GM23248 (cell line): ENCODE data around the gene PIK3C3. TPM values are rescaled to one million over a fixed set of nuclear protein-coding genes. Genes with fewer than 3 reads are reported as not detected.
A peak's percentile ranks its signal among the peaks of the same experiment; 100 is the strongest.
"Not testable (repeated sequence)": the region's sequence is repeated elsewhere in the genome, so short reads cannot be mapped to it uniquely, and the experiment has no call there.

Experiments used
- DNase-seq: peaks from one replicate; pipeline ENCODE4 v3.0.0-alpha.2; 2015
- H2AFZ ChIP-seq: fragments of 200-600 bp; sonication (generic); 2 replicates; pipeline ENCODE4 v1.6.1; 2016; ENCODE audit warnings: antibody characterized with exemption
- H3F3A ChIP-seq: fragments of 200-600 bp; sonication (generic); 2 replicates; pipeline ENCODE4 v1.6.1; 2016; ENCODE audit warnings: mild to moderate bottlenecking, antibody characterized with exemption, mixed run types; ENCODE audit not compliant: insufficient read depth
- H3K27ac ChIP-seq: fragments of 200-600 bp; sonication (generic); 2 replicates; pipeline ENCODE4 v1.5.1; 2016; ENCODE audit warnings: mild to moderate bottlenecking
- H3K27me3 ChIP-seq: fragments of 200-600 bp; sonication (generic); replicated peaks from 2 replicates; pipeline ENCODE4 v1.6.1; 2016; ENCODE audit warnings: mild to moderate bottlenecking; ENCODE audit not compliant: insufficient read depth
- H3K36me3 ChIP-seq: fragments of 200-600 bp; sonication (generic); 2 replicates; pipeline ENCODE4 v1.6.1; 2016; ENCODE audit warnings: low read depth, mild to moderate bottlenecking
- H3K4me1 ChIP-seq: fragments of 200-600 bp; sonication (generic); 2 replicates; pipeline ENCODE4 v1.6.1; 2016; ENCODE audit warnings: mild to moderate bottlenecking; ENCODE audit not compliant: insufficient read depth
- H3K4me2 ChIP-seq: fragments of 200-600 bp; sonication (generic); one replicate; pipeline ENCODE4 v1.6.1; 2016; ENCODE audit warnings: mild to moderate bottlenecking; ENCODE audit not compliant: unreplicated experiment
- H3K4me3 ChIP-seq: fragments of 200-600 bp; sonication (generic); 2 replicates; pipeline ENCODE4 v1.5.1; 2016; ENCODE audit warnings: mild to moderate bottlenecking
- H3K79me2 ChIP-seq: fragments of 200-600 bp; sonication (generic); 2 replicates; pipeline ENCODE4 v1.6.1; 2016; ENCODE audit warnings: mild to moderate bottlenecking; ENCODE audit not compliant: insufficient read depth
- H3K9ac ChIP-seq: fragments of 200-600 bp; sonication (generic); 2 replicates; pipeline ENCODE4 v1.6.1; 2016; ENCODE audit warnings: mild to moderate bottlenecking
- H3K9me2 ChIP-seq: fragments of 200-600 bp; sonication (generic); 2 replicates; pipeline ENCODE4 v1.6.1; 2016; ENCODE audit warnings: mixed run types, mild to moderate bottlenecking, moderate library complexity; ENCODE audit not compliant: insufficient read depth
- H3K9me3 ChIP-seq: fragments of 200-600 bp; sonication (generic); one replicate; pipeline ENCODE4 v1.6.1; 2017; ENCODE audit warnings: low read depth
- H4K20me1 ChIP-seq: fragments of 200-600 bp; sonication (generic); 2 replicates; pipeline ENCODE4 v1.6.0; 2016; ENCODE audit not compliant: insufficient read depth
- EZH2 ChIP-seq: fragments of 200-600 bp; sonication (generic); IDR thresholded peaks from 2 replicates; pipeline ENCODE4 v1.6.1; 2018; ENCODE audit warnings: antibody characterized with exemption, mild to moderate bottlenecking; ENCODE audit not compliant: insufficient read depth, poor library complexity, severe bottlenecking
- EZH2phosphoT487 ChIP-seq: fragments of 200-600 bp; sonication (generic); IDR thresholded peaks from 2 replicates; pipeline ENCODE4 v1.6.1; 2018; ENCODE audit warnings: antibody characterized with exemption, moderate library complexity, mild to moderate bottlenecking, low read depth; ENCODE audit not compliant: insufficient read depth
- WGBS, 2 experiments: methylation state at CpG; one replicate each; pipeline ENCODE4 v1.1.6; 2015 to 2017; ENCODE audit warnings: low lambda C conversion rate in 2 of 2, low coverage in 1 of 2; ENCODE audit errors: missing lambda C conversion rate in 2 of 2; 5-methylcytosine and 5-hydroxymethylcytosine counted together
- in situ Hi-C: fragments of 300-500 bp; cut with MboI; formaldehyde crosslinking; loops from 2 replicates; pipeline ENCODE4 v1.15.0; 2020
- polyA plus RNA-seq: library from polyadenylated mRNA; unstranded; fragments of >200 nt; fragmentation: Nextera tagmentation; extraction: Ambion mirVana; gene quantifications from 2 replicates; pipeline ENCODE4 v1.2.1, GENCODE V29; 2016
- total RNA-seq: library from RNA; depleted of rRNA; stranded (reverse); fragments of >200 nt; shearing (Covaris generic); gene quantifications from 2 replicates; pipeline ENCODE4 v1.2.3, GENCODE V29; 2014

PIK3C3 gene
- total and polyA plus RNA-seq, 2 experiments from 2014 or later, result 45.0 to 50.3 TPM

DNA sequence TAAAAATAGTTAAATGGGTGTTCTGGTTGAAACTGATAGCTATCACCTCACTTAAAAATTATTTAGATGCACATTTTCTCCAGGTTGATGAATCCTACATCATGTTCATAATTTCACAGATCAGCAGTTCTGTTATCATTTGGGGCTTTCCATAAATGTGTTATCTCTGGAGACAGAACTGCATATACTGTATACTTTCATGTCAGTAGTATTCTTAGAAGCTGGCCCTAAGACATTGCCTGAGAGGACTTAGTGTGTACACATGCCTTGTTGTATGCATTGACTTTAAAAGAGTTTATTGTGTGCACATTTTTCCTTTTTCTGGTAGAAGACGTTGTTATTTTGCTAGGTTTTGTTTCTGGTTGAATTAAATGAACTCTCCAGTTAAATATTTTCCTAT lies 41.0 kb downstream of the PIK3C3 start:
- Histone ChIP-seq H3K27me3 (no peaks in the 10 kb centered on the region), H2AFZ (no peak overlapping the region), H3F3A (0 out of 2 replicates have a peak, but pooled peaks cover 9% of the 10 kb centered on the region), H3K9ac (no peak overlapping the region), H3K4me3 (no peak overlapping the region), H3K4me1 (peaks cover 10% of the 10 kb centered on the region), H3K36me3 (peaks cover 65% of the 10 kb centered on the region), H3K9me2 (no peaks in the 10 kb centered on the region), H3K9me3 (no peaks in the 10 kb centered on the region), H3K27ac (no peak overlapping the region), H3K79me2 (peaks cover 13% of the 10 kb centered on the region), H3K4me2 (no peak overlapping the region), H4K20me1 (no peaks in the 10 kb centered on the region)
- in situ Hi-C loops, result no loop called here
- DNase-seq, result no peak
- no peak for TF ChIP-seq EZH2
- TF ChIP-seq EZH2phosphoT487, result no peak
- WGBS, 2 experiments, result 44 to 55% methylated on average over 1 of the region's 1 CpG

DNA sequence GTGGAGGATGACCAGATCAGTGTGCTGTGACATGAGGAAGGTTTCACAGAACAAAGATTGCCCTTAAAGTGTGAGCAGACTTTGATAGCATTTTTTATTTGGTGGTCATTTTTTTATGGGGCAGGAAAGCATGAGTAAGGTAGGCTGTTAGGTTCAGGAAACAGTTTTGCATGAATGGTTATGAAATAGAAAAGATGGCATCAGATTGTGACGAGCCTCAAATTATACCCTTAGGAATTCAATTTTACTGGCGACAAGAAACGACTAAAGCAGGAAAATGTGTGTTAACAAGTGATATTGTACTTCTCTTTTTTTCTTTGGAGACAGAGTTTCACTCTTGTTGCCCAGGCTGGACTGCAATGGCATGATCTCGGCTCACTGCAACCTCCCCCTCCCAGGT lies 44.7 kb downstream of the PIK3C3 start:
- Histone ChIP-seq H3F3A (0 out of 2 replicates have a peak, but pooled peaks cover 5% of the 10 kb centered on the region), H4K20me1 (no peaks in the 10 kb centered on the region), H3K4me1 (peaks cover 10% of the 10 kb centered on the region), H3K9ac (no peak overlapping the region), H3K9me3 (no peaks in the 10 kb centered on the region), H3K36me3 (peaks cover 76% of the 10 kb centered on the region), H3K4me3 (no peak overlapping the region), H3K4me2 (no peak overlapping the region), H3K79me2 (peaks cover 11% of the 10 kb centered on the region), H3K9me2 (no peaks in the 10 kb centered on the region), H2AFZ (no peak overlapping the region), H3K27me3 (no peaks in the 10 kb centered on the region), H3K27ac (no peak overlapping the region)
- TF ChIP-seq EZH2phosphoT487 (no peak), EZH2 (no peak)
- DNase-seq, result no peak
- in situ Hi-C loops, result no loop called here
- WGBS, 2 experiments, result 97 to 100% methylated on average over 4 of the region's 4 CpGs

- Histone ChIP-seq H3K9ac (no peak overlapping the region), H3K4me3 (no peak overlapping the region), H3K9me3 (no peaks in the 10 kb centered on the region), H3K36me3 (peaks cover 77% of the 10 kb centered on the region), H3K4me2 (no peak overlapping the region), H3K4me1 (peaks cover 10% of the 10 kb centered on the region), H3K79me2 (peaks cover 14% of the 10 kb centered on the region), H3K9me2 (no peaks in the 10 kb centered on the region), H3F3A (0 out of 2 replicates have a peak, but pooled peaks cover 5% of the 10 kb centered on the region), H2AFZ (no peak overlapping the region), H4K20me1 (no peaks in the 10 kb centered on the region), H3K27me3 (no peaks in the 10 kb centered on the region), H3K27ac (no peak overlapping the region)
- WGBS, 2 experiments, result 97 to 98% methylated on average over 3 of the region's 3 CpGs
- no peak for DNase-seq
- TF ChIP-seq EZH2 (no peak), EZH2phosphoT487 (no peak)
- in situ Hi-C loops, result no loop called here
Measured at GRCh38 chr18:42001801-42002200, 46.8 kb downstream of the PIK3C3 start.

DNA sequence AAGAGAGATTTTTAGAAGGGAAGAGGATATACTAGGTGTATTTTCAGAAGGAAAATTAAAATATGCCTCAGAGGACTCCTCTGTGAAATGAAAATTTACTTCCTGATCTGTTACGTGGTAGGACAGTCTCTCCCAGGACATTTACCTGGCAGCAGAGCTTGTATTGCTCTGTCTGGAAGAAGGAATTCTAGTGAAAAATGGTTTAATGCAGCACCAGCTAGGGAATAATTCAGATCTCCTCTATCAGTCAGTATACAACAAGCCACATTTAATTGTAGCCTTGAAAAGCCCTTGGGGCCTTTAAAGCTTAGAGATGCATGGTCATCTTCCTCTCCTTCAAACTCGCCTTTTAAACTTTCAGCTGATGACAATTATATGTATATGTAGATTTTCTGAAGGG lies 49.6 kb downstream of the PIK3C3 start:
- no peak overlapping the region for H3K4me3 ChIP-seq
- H3K9ac ChIP-seq, result no peak overlapping the region
- 97 to 98% methylated on average over 2 of the region's 2 CpGs for WGBS, 2 experiments
- no peak overlapping the region for H3K27ac ChIP-seq
- TF ChIP-seq EZH2phosphoT487, result no peak
- no peak for TF ChIP-seq EZH2
- H3K4me1 ChIP-seq, result no peaks in the 10 kb centered on the region
- no peaks in the 10 kb centered on the region for H3K9me2 ChIP-seq
- peaks cover 16% of the 10 kb centered on the region; the same call in 1 of the 2 replicates for H3K79me2 ChIP-seq
- in situ Hi-C loops, result no loop called here
- no peaks in the 10 kb centered on the region for H4K20me1 ChIP-seq
- DNase-seq, result no peak
- no peaks in the 10 kb centered on the region for H3K9me3 ChIP-seq
- H3K27me3 ChIP-seq, result no peaks in the 10 kb centered on the region
- peaks cover 73% of the 10 kb centered on the region for H3K36me3 ChIP-seq
- H3F3A ChIP-seq, result 0 out of 2 replicates have a peak, but pooled peaks cover 13% of the 10 kb centered on the region
- H3K4me2 ChIP-seq, result no peak overlapping the region
- no peak overlapping the region for H2AFZ ChIP-seq

DNA sequence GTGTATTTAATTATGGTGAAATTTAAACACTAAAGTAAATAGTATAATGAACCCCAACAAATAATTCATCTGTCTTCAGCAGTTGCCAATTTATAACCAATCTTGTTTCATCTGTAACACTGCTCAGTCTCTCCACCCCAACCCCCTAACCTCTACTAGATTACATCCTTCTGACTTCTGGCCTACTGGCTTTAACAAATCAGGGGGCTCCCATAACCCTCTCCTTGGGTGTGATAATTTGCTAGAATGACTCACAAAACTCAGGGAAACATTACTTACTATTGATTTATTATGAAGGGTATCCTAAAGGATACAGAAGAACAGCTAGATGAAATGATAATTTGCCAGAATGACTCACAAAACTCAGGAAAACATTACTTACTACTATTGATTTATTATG lies 50.7 kb downstream of the PIK3C3 start:
- no peak for TF ChIP-seq EZH2
- H3K9me3 ChIP-seq, result no peaks in the 10 kb centered on the region

DNA sequence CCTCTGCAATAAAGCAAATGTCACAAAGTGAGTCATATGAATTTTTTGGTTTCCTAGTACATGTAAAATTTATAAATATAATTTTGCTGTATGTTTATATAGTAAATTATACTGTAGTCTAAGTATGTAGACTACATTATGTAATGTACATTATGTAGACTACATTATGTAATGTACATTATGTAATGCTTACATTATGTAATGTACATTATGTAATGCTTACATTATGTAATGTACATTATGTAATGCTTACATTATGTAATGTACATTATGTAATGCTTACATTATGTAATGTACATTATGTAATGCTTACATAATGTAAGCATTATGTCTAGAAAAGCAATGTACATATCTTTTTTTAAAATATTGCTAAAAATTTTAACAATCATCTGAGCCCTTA lies 54.4 kb downstream of the PIK3C3 start:
- 0 out of 2 replicates have a peak, but pooled peaks cover 16% of the 10 kb centered on the region for H3F3A ChIP-seq
- H3K9me3 ChIP-seq, in situ Hi-C loops, H3K4me3 ChIP-seq, H3K9me2 ChIP-seq, H3K27me3 ChIP-seq, H3K9ac ChIP-seq, H3K4me2 ChIP-seq, H3K4me1 ChIP-seq, H2AFZ ChIP-seq, H4K20me1 ChIP-seq, H3K27ac ChIP-seq: not testable (repeated sequence)
- peak; percentile 5 for DNase-seq
- H3K79me2 ChIP-seq, result peaks cover 36% of the 10 kb centered on the region
- peaks cover 60% of the 10 kb centered on the region for H3K36me3 ChIP-seq

More for the DNA sequence above, 50.7 kb downstream of the PIK3C3 start:
- no peaks in the 10 kb centered on the region for H3K9me2 ChIP-seq
- no peak overlapping the region for H3K4me3 ChIP-seq
- DNase-seq, result no peak
- in situ Hi-C loops, result no loop called here
- H3K4me1 ChIP-seq, result no peaks in the 10 kb centered on the region
- no peaks in the 10 kb centered on the region for H4K20me1 ChIP-seq
- H3F3A ChIP-seq, result 0 out of 2 replicates have a peak, but pooled peaks cover 16% of the 10 kb centered on the region
- H2AFZ ChIP-seq, result no peak overlapping the region
- H3K27me3 ChIP-seq, result no peaks in the 10 kb centered on the region
- H3K9ac ChIP-seq, result no peak overlapping the region
- peaks cover 21% of the 10 kb centered on the region for H3K79me2 ChIP-seq
- H3K36me3 ChIP-seq, result peaks cover 71% of the 10 kb centered on the region
- no peak overlapping the region for H3K4me2 ChIP-seq
- H3K27ac ChIP-seq, result no peak overlapping the region
